GM12874 (cell line): ENCODE results near the gene PTPN5.

Source experiments
- TF ChIP-seq, protein P1 (sequence below): IDR thresholded peaks from 2 replicates; pipeline ENCODE4 v1.5.1; 2011; ENCODE audit warnings: low read depth, mild to moderate bottlenecking, control low read depth, low read length, moderate library complexity; ENCODE audit not compliant: insufficient read depth

The PTPN5 gene

DNA sequence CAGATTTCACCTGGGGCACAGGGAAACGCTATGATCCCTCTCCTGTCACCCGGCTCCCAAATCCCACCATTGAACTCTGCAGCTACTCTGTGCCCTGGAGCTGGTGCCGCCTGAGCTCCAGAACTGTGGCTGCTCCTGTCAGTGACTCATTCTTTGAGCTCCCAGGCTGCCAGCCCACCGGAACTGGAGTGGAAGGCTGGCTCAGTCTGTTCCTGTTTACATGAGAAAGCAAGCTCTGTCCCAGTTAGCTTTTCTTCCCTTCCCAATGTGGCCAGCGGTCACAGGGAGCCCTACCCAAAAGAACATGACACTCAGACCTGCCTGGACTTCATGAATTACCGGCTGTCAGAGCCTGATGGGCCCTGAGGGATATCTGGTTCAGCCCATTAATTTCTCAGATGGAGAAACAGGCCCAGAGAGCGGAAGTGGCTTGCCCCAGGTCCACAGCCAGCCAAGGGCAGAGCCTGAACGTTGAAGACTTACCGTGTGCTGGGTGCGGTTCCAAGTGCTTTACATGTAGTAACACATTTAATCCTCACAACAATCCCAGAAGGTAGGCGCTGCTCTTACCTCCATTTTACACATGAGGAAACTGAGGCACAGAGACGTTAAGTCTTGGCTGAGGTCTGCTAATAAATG lies 41.8 kb downstream of the PTPN5 start:
- TF ChIP-seq, protein P1, sequence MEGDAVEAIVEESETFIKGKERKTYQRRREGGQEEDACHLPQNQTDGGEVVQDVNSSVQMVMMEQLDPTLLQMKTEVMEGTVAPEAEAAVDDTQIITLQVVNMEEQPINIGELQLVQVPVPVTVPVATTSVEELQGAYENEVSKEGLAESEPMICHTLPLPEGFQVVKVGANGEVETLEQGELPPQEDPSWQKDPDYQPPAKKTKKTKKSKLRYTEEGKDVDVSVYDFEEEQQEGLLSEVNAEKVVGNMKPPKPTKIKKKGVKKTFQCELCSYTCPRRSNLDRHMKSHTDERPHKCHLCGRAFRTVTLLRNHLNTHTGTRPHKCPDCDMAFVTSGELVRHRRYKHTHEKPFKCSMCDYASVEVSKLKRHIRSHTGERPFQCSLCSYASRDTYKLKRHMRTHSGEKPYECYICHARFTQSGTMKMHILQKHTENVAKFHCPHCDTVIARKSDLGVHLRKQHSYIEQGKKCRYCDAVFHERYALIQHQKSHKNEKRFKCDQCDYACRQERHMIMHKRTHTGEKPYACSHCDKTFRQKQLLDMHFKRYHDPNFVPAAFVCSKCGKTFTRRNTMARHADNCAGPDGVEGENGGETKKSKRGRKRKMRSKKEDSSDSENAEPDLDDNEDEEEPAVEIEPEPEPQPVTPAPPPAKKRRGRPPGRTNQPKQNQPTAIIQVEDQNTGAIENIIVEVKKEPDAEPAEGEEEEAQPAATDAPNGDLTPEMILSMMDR = no peak

DNA sequence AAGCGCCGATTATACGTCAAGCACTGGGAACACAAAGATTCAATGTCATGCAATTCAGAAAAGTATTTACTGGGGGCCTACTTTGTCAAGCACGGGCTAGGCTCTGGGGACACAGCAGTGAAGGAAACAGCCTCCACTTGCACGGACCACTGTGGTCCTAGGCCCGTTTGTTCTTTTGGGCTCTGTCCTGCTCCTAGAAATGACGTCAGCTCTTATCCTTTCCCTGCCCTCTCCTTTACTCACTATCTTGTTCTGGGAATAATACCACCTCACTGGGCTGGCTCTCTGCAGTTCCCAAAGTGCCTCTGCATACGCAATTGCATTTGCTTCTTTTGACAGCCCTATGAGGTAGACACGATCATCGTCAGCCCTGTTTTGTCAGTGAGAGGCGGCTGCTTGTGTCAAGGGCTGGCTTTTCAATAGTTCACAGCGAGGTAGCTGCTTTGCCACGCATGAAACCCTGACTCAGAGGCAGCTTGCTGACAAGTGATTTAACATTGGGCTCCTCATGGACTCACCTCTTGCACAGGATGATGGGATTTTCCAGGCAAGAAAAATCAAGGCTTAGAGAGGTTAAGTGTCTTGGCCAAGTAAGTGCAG lies 42.7 kb downstream of the PTPN5 start:
- TF ChIP-seq, protein P1 = no peak

DNA sequence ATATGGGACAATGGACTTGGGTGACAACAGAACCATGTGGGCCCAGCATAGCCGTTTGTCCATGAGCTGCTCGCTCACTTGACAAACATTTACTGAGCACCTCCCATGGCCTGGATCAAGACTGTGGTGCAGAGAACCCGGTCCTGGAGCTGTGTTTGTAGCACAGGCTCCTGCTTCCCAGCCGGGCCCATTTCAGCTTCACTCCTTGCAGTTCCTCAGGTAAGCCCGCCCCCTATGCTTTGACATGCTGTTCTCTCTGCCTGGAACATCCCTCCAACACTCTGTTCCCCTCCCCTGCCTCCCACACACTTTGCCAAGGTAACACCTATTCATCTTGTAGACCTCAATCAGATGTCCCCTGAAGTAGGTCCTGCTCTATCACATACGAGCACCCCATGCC lies 46.3 kb downstream of the PTPN5 start:
- TF ChIP-seq, protein P1 = no peak

DNA sequence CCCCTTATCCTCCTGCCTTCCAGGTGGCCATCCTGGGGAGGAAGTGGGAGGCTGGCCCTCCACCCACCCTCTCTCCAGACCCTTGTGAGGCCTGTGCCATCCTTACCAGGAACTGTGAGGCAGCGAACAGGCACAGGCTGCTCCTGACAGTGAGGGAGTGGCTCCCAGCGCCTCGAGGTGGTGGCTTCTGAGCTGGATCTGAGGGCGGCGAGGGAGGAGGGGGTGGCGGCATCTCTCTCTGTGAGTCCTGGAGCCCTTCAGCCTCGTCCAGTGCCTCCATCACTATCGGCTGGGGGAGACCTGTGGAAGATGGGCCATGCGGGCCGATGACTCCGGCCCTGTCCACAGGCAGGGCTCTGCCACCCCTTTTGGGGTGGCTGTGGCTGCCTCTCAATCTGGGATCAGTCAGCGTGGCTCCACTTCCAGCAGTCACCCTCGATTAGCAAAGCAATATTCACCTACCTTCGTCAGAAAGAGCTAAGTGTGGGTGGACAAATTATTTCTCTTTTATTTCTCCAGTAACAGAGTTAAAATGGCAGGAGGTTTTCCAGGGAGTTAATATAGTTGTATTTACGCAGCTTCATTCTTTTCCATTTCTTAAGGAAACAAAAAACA lies 47.6 kb downstream of the PTPN5 start:
- TF ChIP-seq, protein P1 = no peak

DNA sequence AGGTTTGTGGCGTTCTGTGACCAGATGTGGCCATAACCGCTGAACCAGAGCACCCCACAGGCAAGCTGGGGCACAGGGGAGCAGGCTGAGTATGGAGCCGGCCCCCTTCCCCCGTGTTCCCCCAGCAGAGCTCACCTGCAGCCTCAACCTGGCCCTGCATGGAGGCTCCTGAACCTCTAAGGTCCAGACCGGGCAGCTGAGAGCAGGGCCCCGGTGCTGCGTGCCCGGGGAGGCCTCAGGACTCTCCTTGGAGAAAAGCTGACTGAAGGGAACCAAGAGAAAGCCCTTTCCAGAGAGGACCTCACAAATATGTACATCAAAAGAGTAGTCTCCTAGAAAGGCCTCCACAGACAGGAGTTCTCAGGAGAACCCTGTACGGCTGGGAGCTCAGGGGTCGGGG lies 48.2 kb downstream of the PTPN5 start:
- TF ChIP-seq, protein P1 = no peak

DNA sequence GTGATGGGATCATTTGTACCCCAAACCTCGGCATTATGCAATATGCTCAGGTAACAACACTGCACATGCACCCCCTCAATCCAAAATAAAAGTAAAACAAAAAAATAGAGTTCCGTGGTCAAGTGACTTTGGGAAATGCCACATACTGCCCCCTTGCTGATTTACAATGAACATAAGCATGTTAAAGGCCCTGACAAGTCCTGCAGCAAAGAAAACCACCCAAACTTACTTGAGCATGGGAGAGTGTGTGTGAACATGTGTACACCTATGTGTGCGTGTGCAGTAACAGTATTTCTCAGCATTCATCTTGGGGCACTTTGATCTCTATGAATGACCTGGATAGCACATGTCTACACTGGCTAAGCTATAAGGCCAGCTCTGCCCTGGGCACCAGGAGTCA lies 49.8 kb downstream of the PTPN5 start:
- TF ChIP-seq, protein P1 = no peak

DNA sequence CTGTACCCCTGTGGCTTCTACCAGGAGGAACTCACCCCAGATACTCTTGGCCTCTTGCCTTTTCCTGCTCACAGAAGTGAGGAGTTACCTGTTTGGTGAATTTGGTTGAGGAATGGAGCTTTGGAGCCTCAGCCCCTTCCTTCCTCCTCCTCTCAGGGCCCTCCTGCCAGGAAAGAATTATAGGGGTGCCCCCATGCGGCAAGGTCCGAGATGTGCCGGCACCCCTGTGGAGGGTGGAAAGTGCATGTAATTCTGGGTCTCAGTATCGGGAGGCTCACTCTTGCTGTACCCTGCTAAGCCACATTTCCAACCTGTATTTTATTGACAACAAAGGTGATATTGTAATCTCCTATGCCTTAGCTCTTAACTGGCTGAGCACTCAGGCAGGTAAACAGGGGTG lies 51.9 kb downstream of the PTPN5 start:
- TF ChIP-seq, protein P1 = no peak
